ENCODE results near the gene OSBPL10. TPM values are rescaled to one million over a fixed set of nuclear protein-coding genes. Genes with fewer than 3 reads are reported as not detected.

OSBPL10 gene
- total RNA-seq, 1 donor from 2014 or later: 52.7 TPM

- TF ChIP-seq, protein P1, sequence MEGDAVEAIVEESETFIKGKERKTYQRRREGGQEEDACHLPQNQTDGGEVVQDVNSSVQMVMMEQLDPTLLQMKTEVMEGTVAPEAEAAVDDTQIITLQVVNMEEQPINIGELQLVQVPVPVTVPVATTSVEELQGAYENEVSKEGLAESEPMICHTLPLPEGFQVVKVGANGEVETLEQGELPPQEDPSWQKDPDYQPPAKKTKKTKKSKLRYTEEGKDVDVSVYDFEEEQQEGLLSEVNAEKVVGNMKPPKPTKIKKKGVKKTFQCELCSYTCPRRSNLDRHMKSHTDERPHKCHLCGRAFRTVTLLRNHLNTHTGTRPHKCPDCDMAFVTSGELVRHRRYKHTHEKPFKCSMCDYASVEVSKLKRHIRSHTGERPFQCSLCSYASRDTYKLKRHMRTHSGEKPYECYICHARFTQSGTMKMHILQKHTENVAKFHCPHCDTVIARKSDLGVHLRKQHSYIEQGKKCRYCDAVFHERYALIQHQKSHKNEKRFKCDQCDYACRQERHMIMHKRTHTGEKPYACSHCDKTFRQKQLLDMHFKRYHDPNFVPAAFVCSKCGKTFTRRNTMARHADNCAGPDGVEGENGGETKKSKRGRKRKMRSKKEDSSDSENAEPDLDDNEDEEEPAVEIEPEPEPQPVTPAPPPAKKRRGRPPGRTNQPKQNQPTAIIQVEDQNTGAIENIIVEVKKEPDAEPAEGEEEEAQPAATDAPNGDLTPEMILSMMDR (IDR thresholded peaks at IDR 0.05; ENCODE audit: insufficient read depth, low read depth, low read length): no peak
- no peak for TF ChIP-seq EZH2 (IDR thresholded peaks at IDR 0.05; ENCODE audit: insufficient read depth, low read length)
- no peaks in the 10 kb centered on the region for H3K79me2 ChIP-seq (ENCODE audit: insufficient read depth, low read length)
These were observed 201.5 kb downstream of the OSBPL10 start for GRCh38 chr3:31779514-31779913.

DNA sequence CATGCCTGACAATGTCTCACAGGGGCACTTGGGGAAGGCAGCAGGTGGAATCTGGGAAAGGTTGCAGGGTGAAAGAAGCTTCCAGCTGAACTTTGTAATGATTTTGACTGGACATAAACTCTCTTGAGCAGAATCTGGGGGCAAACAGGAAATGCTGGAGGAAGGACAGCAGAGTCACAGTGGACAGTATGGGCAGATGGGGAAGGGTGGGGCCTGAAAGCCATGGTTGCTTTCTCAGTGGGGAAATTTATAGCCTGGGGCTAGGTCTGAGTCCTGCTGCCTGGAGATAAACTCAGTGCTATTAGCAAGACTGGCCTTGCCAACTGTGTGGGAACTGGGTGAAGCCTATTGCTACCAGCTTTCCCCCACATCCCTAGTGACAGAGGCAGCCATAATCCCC is 203.2 kb downstream of the OSBPL10 start:
- Histone ChIP-seq H4K20me1 (ENCODE audit: insufficient read depth, low read length) (no peaks in the 10 kb centered on the region), H3K9me3 (ENCODE audit: insufficient read depth, low read depth, low read length) (no peaks in the 10 kb centered on the region), H3K4me2 (ENCODE audit: low read length) (no peak overlapping the region), H3K9ac (ENCODE audit: low read length) (no peak overlapping the region), H3K4me1 (ENCODE audit: insufficient read depth, low read length) (peaks cover 3% of the 10 kb centered on the region), H3K4me3 (ENCODE audit: insufficient read depth, low read depth, low read length) (no peak overlapping the region), H3K27me3 (ENCODE audit: insufficient read depth, low read length) (no peaks in the 10 kb centered on the region), H3K27ac (ENCODE audit: low read depth, low read length) (no peak overlapping the region), H3K36me3 (ENCODE audit: insufficient read depth, low read length) (no peaks in the 10 kb centered on the region), H2AFZ (ENCODE audit: low read depth, low read length) (no peak overlapping the region), H3K79me2 (ENCODE audit: insufficient read depth, low read length) (no peaks in the 10 kb centered on the region)
- DNase-seq (ENCODE audit: low read depth): no peak
- Mint-ChIP-seq H3K27ac (ENCODE audit: unreplicated experiment) (no peak overlapping the region), H3K4me3 (ENCODE audit: unreplicated experiment) (no peak overlapping the region), H3K27me3 (ENCODE audit: low read depth, unreplicated experiment) (no peaks in the 10 kb centered on the region), H3K36me3 (ENCODE audit: low read depth, unreplicated experiment) (peaks cover 6% of the 10 kb centered on the region), H3K9me3 (ENCODE audit: unreplicated experiment) (peaks cover 4% of the 10 kb centered on the region), H3K4me1 (ENCODE audit: low read depth, unreplicated experiment) (peaks cover 7% of the 10 kb centered on the region)
- FAIRE-seq: no peak
- no peak for TF ChIP-seq EZH2 (IDR thresholded peaks at IDR 0.05; ENCODE audit: insufficient read depth, low read length)
- TF ChIP-seq, protein P1 (IDR thresholded peaks at IDR 0.05; ENCODE audit: insufficient read depth, low read depth, low read length): no peak

More at GRCh38 chr3:31779514-31779913, 201.5 kb downstream of the OSBPL10 start:
- no peak for DNase-seq (ENCODE audit: low read depth)
- Histone ChIP-seq H3K9me3 (ENCODE audit: insufficient read depth, low read depth, low read length) (no peaks in the 10 kb centered on the region), H3K4me1 (ENCODE audit: insufficient read depth, low read length) (peaks cover 3% of the 10 kb centered on the region), H3K27ac (ENCODE audit: low read depth, low read length) (no peak overlapping the region), H4K20me1 (ENCODE audit: insufficient read depth, low read length) (no peaks in the 10 kb centered on the region), H3K4me3 (ENCODE audit: insufficient read depth, low read depth, low read length) (no peak overlapping the region), H2AFZ (ENCODE audit: low read depth, low read length) (no peak overlapping the region), H3K27me3 (ENCODE audit: insufficient read depth, low read length) (no peaks in the 10 kb centered on the region), H3K4me2 (ENCODE audit: low read length) (no peak overlapping the region), H3K9ac (ENCODE audit: low read length) (no peak overlapping the region), H3K36me3 (ENCODE audit: insufficient read depth, low read length) (no peaks in the 10 kb centered on the region)
- no peak overlapping the region for H3K4me3 Mint-ChIP-seq (ENCODE audit: unreplicated experiment)
- H3K4me1 Mint-ChIP-seq (ENCODE audit: low read depth, unreplicated experiment): peaks cover 7% of the 10 kb centered on the region
- peaks cover 6% of the 10 kb centered on the region for H3K36me3 Mint-ChIP-seq (ENCODE audit: low read depth, unreplicated experiment)
- peaks cover 4% of the 10 kb centered on the region for H3K9me3 Mint-ChIP-seq (ENCODE audit: unreplicated experiment)
- FAIRE-seq: no peak
- H3K27ac Mint-ChIP-seq (ENCODE audit: unreplicated experiment): no peak overlapping the region
- no peaks in the 10 kb centered on the region for H3K27me3 Mint-ChIP-seq (ENCODE audit: low read depth, unreplicated experiment)

GRCh38 chr3:31777092-31777491 is 204.0 kb downstream of the OSBPL10 start:
- FAIRE-seq (no peak), DNase-seq (ENCODE audit: low read depth) (no peak)
- H3K27me3 Mint-ChIP-seq (ENCODE audit: low read depth, unreplicated experiment): no peaks in the 10 kb centered on the region
- Histone ChIP-seq H3K79me2 (ENCODE audit: insufficient read depth, low read length) (no peaks in the 10 kb centered on the region), H3K27ac (ENCODE audit: low read depth, low read length) (no peak overlapping the region), H3K9ac (ENCODE audit: low read length) (no peak overlapping the region), H2AFZ (ENCODE audit: low read depth, low read length) (no peak overlapping the region), H4K20me1 (ENCODE audit: insufficient read depth, low read length) (no peaks in the 10 kb centered on the region), H3K27me3 (ENCODE audit: insufficient read depth, low read length) (no peaks in the 10 kb centered on the region), H3K4me2 (ENCODE audit: low read length) (no peak overlapping the region), H3K9me3 (ENCODE audit: insufficient read depth, low read depth, low read length) (no peaks in the 10 kb centered on the region), H3K4me3 (ENCODE audit: insufficient read depth, low read depth, low read length) (no peak overlapping the region), H3K4me1 (ENCODE audit: insufficient read depth, low read length) (peaks cover 3% of the 10 kb centered on the region), H3K36me3 (ENCODE audit: insufficient read depth, low read length) (no peaks in the 10 kb centered on the region)
- H3K36me3 Mint-ChIP-seq (ENCODE audit: low read depth, unreplicated experiment): peaks cover 6% of the 10 kb centered on the region
- peaks cover 8% of the 10 kb centered on the region for H3K4me1 Mint-ChIP-seq (ENCODE audit: low read depth, unreplicated experiment)
- no peak for TF ChIP-seq EZH2 (IDR thresholded peaks at IDR 0.05; ENCODE audit: insufficient read depth, low read length)
- TF ChIP-seq, protein P1 (IDR thresholded peaks at IDR 0.05; ENCODE audit: insufficient read depth, low read depth, low read length): no peak
- H3K27ac Mint-ChIP-seq (ENCODE audit: unreplicated experiment): no peak overlapping the region
- H3K9me3 Mint-ChIP-seq (ENCODE audit: unreplicated experiment): peaks cover 4% of the 10 kb centered on the region
- no peak overlapping the region for H3K4me3 Mint-ChIP-seq (ENCODE audit: unreplicated experiment)

Measured in astrocyte (in vitro differentiated cells and primary cell).